ENCODE results near the gene EAF1. TPM values are rescaled to one million over a fixed set of nuclear protein-coding genes. Genes with fewer than 3 reads are reported as not detected.

The EAF1 gene
- polyA plus RNA-seq, 1 donor from 2014 or later = 45.4 TPM

GRCh38 chr3:15405448-15406050 lies 21.8 kb upstream of the EAF1 start:
- H3K4me2 ChIP-seq (ENCODE audit: low read length) = no peak overlapping the region
- H3K36me3 ChIP-seq (ENCODE audit: insufficient read depth, low read length) = peaks cover 8% of the 10 kb centered on the region
- H4K20me1 ChIP-seq (ENCODE audit: insufficient read depth) = no peaks in the 10 kb centered on the region
- H3K9me2 ChIP-seq (ENCODE audit: insufficient read depth, low read length) = no peaks in the 10 kb centered on the region
- no peak overlapping the region for H3K9ac ChIP-seq (ENCODE audit: low read length)
- TF ChIP-seq EZH2 (IDR thresholded peaks at IDR 0.05; ENCODE audit: borderline replicate concordance, insufficient read depth, low read length, poor library complexity, severe bottlenecking) = no peak
- TF ChIP-seq RAD21 (conservative IDR thresholded peaks at IDR 0.05) = peak; percentile 65
- TF ChIP-seq EP300 (conservative IDR thresholded peaks at IDR 0.05; ENCODE audit: poor library complexity, severe bottlenecking) = no peak
- peak; percentile 69 for TF ChIP-seq CTCF (IDR thresholded peaks at IDR 0.05; ENCODE audit: poor library complexity, severe bottlenecking)
- TF ChIP-seq SMC3 (conservative IDR thresholded peaks at IDR 0.05; ENCODE audit: poor library complexity) = peak; percentile 75
- no peaks in the 10 kb centered on the region for H3K79me2 ChIP-seq (replicated peaks; ENCODE audit: insufficient read depth, low read length)
- H3K4me3 ChIP-seq (ENCODE audit: low read length) = no peak overlapping the region
- H3F3A ChIP-seq (ENCODE audit: insufficient read depth, low read length, poor library complexity, severe bottlenecking) = no peaks in the 10 kb centered on the region
- no peaks in the 10 kb centered on the region for H3K9me3 ChIP-seq (ENCODE audit: low read length)
- H2AFZ ChIP-seq (ENCODE audit: low read depth, low read length) = no peak overlapping the region
- no peak overlapping the region for H3K27ac ChIP-seq (ENCODE audit: low read length)
- no peaks in the 10 kb centered on the region for H3K27me3 ChIP-seq (ENCODE audit: insufficient read depth, low read depth, low read length)

- no peaks in the 10 kb centered on the region for H4K20me1 ChIP-seq (ENCODE audit: insufficient read depth)
- H3K9ac ChIP-seq (ENCODE audit: low read length) = no peak overlapping the region
- no peak overlapping the region for H3K27ac ChIP-seq (ENCODE audit: low read length)
- no peaks in the 10 kb centered on the region for H3K9me2 ChIP-seq (ENCODE audit: insufficient read depth, low read length)
- H3K36me3 ChIP-seq (ENCODE audit: insufficient read depth, low read length) = peaks cover 8% of the 10 kb centered on the region
- no peak overlapping the region for H2AFZ ChIP-seq (ENCODE audit: low read depth, low read length)
- no peak overlapping the region for H3K4me3 ChIP-seq (ENCODE audit: low read length)
- no peaks in the 10 kb centered on the region for H3K27me3 ChIP-seq (ENCODE audit: insufficient read depth, low read depth, low read length)
- no peak overlapping the region for H3K4me2 ChIP-seq (ENCODE audit: low read length)
- H3F3A ChIP-seq (ENCODE audit: insufficient read depth, low read length, poor library complexity, severe bottlenecking) = no peaks in the 10 kb centered on the region
- TF ChIP-seq REST (IDR thresholded peaks at IDR 0.05; ENCODE audit: borderline replicate concordance) (no peak), SMC3 (conservative IDR thresholded peaks at IDR 0.05; ENCODE audit: poor library complexity) (no peak), MXI1 (conservative IDR thresholded peaks at IDR 0.05; ENCODE audit: poor library complexity, severe bottlenecking) (no peak), CTCF (IDR thresholded peaks at IDR 0.05; ENCODE audit: poor library complexity, severe bottlenecking) (no peak), POLR2AphosphoS5 (IDR thresholded peaks at IDR 0.05) (no peak), EZH2 (IDR thresholded peaks at IDR 0.05; ENCODE audit: borderline replicate concordance, insufficient read depth, low read length, poor library complexity, severe bottlenecking) (no peak), TAF1 (IDR thresholded peaks at IDR 0.05; ENCODE audit: low read depth) (no peak), RAD21 (conservative IDR thresholded peaks at IDR 0.05) (no peak), EP300 (conservative IDR thresholded peaks at IDR 0.05; ENCODE audit: poor library complexity, severe bottlenecking) (no peak)
- no peaks in the 10 kb centered on the region for H3K79me2 ChIP-seq (replicated peaks; ENCODE audit: insufficient read depth, low read length)
- H3K9me3 ChIP-seq (ENCODE audit: low read length) = no peaks in the 10 kb centered on the region
Measured at GRCh38 chr3:15409239-15409638, 18.2 kb upstream of the EAF1 start.
